HG03460 (cell line): ENCODE data around the gene UNC5A.

Experiments
- ATAC-seq: cut with Tn5 transposase; IDR thresholded peaks from one replicate; pipeline ENCODE4 v1.9.1; 2021; ENCODE audit not compliant: unreplicated experiment

Gene UNC5A

GRCh38 chr5:176810081-176810597 is at the start of gene UNC5A:
UNC5A (plus strand) TSS chr5:176810559; CDS start chr5:176810751, 192 bp downstream.
- no peak for ATAC-seq

GRCh38 chr5:176761755-176762154 is 48.6 kb upstream of the UNC5A start:
- ATAC-seq, result no peak

GRCh38 chr5:176762489-176762888 is 47.9 kb upstream of the UNC5A start:
- ATAC-seq, result no peak

GRCh38 chr5:176765687-176766086 is 44.7 kb upstream of the UNC5A start:
- no peak for ATAC-seq

- ATAC-seq, result no peak
Observed at GRCh38 chr5:176768174-176768970, 42.0 kb upstream of the UNC5A start.

- ATAC-seq, result no peak
Observed at GRCh38 chr5:176769911-176770310, 40.4 kb upstream of the UNC5A start.

GRCh38 chr5:176770431-176770830 is 39.9 kb upstream of the UNC5A start:
- no peak for ATAC-seq

GRCh38 chr5:176771102-176771845 is 39.1 kb upstream of the UNC5A start:
- ATAC-seq, result no peak

- ATAC-seq, result no peak
Observed at GRCh38 chr5:176772271-176773210, 37.8 kb upstream of the UNC5A start.

GRCh38 chr5:176773408-176774035 is 36.8 kb upstream of the UNC5A start:
- ATAC-seq, result no peak

- ATAC-seq, result no peak
Observed at GRCh38 chr5:176774216-176775171, 35.9 kb upstream of the UNC5A start.

- ATAC-seq, result no peak
Observed at GRCh38 chr5:176775409-176775808, 35.0 kb upstream of the UNC5A start.

- ATAC-seq, result no peak
Observed at GRCh38 chr5:176776141-176776865, 34.1 kb upstream of the UNC5A start.

GRCh38 chr5:176776916-176777315 is 33.4 kb upstream of the UNC5A start:
- no peak for ATAC-seq

GRCh38 chr5:176778921-176779465 is 31.4 kb upstream of the UNC5A start:
- ATAC-seq, result no peak

- ATAC-seq, result no peak
Observed at GRCh38 chr5:176779537-176779936, 30.8 kb upstream of the UNC5A start.

- ATAC-seq, result no peak
Observed at GRCh38 chr5:176780176-176781053, 29.9 kb upstream of the UNC5A start.

- no peak for ATAC-seq
Observed at GRCh38 chr5:176781054-176781375, 29.3 kb upstream of the UNC5A start.
